ENCODE measurements around the gene TM9SF1.

GRCh38 chr14:24139272-24139934 is 55.8 kb downstream of the TM9SF1 start:
- no peak for TF ChIP-seq CTCF (IDR thresholded peaks at IDR 0.05)
- no peak for TF ChIP-seq ZFX (IDR thresholded peaks at IDR 0.05; ENCODE audit: borderline replicate concordance)

Measured in 22Rv1 (cell line).